ENCODE results near the gene PBX1. TPM values are rescaled to one million over a fixed set of nuclear protein-coding genes. Genes with fewer than 3 reads are reported as not detected.

The PBX1 gene
- total RNA-seq, 1 donor: 4.2 TPM

- Histone ChIP-seq H3K27me3 (ENCODE audit: insufficient read depth, low read length) (no peaks in the 10 kb centered on the region), H3K9me3 (ENCODE audit: low read depth, low read length) (no peaks in the 10 kb centered on the region), H3K4me1 (ENCODE audit: insufficient read depth, low read length) (no peaks in the 10 kb centered on the region), H3K4me3 (ENCODE audit: low read length) (no peak overlapping the region)
Observed at GRCh38 chr1:164577291-164577690, 18.3 kb downstream of the PBX1 start.

- no peak overlapping the region for H3K4me3 ChIP-seq (ENCODE audit: low read length)
- H3K27me3 ChIP-seq (ENCODE audit: insufficient read depth, low read length): no peaks in the 10 kb centered on the region
- H3K9me3 ChIP-seq (ENCODE audit: low read depth, low read length): no peaks in the 10 kb centered on the region
- H3K4me1 ChIP-seq (ENCODE audit: insufficient read depth, low read length): no peaks in the 10 kb centered on the region
Observed at GRCh38 chr1:164578479-164579200, 19.7 kb downstream of the PBX1 start.

- no peaks in the 10 kb centered on the region for H3K4me1 ChIP-seq (ENCODE audit: insufficient read depth, low read length)
- H3K4me3 ChIP-seq (ENCODE audit: low read length): no peak overlapping the region
- H3K27me3 ChIP-seq (ENCODE audit: insufficient read depth, low read length): no peaks in the 10 kb centered on the region
- H3K9me3 ChIP-seq (ENCODE audit: low read depth, low read length): no peaks in the 10 kb centered on the region
Observed at GRCh38 chr1:164579381-164579780, 20.4 kb downstream of the PBX1 start.

- H3K9me3 ChIP-seq (ENCODE audit: low read depth, low read length): no peaks in the 10 kb centered on the region
- no peak overlapping the region for H3K4me3 ChIP-seq (ENCODE audit: low read length)
- H3K4me1 ChIP-seq (ENCODE audit: insufficient read depth, low read length): no peaks in the 10 kb centered on the region
- no peaks in the 10 kb centered on the region for H3K27me3 ChIP-seq (ENCODE audit: insufficient read depth, low read length)
Observed at GRCh38 chr1:164581762-164582161, 22.8 kb downstream of the PBX1 start.

GRCh38 chr1:164583196-164583595 lies 24.2 kb downstream of the PBX1 start:
- H3K4me3 ChIP-seq (ENCODE audit: low read length): no peak overlapping the region
- H3K27me3 ChIP-seq (ENCODE audit: insufficient read depth, low read length): no peaks in the 10 kb centered on the region
- no peaks in the 10 kb centered on the region for H3K9me3 ChIP-seq (ENCODE audit: low read depth, low read length)
- no peaks in the 10 kb centered on the region for H3K4me1 ChIP-seq (ENCODE audit: insufficient read depth, low read length)

- no peaks in the 10 kb centered on the region for H3K27me3 ChIP-seq (ENCODE audit: insufficient read depth, low read length)
- no peak overlapping the region for H3K4me3 ChIP-seq (ENCODE audit: low read length)
- H3K9me3 ChIP-seq (ENCODE audit: low read depth, low read length): no peaks in the 10 kb centered on the region
- H3K4me1 ChIP-seq (ENCODE audit: insufficient read depth, low read length): no peaks in the 10 kb centered on the region
Observed at GRCh38 chr1:164583835-164584539, 25.0 kb downstream of the PBX1 start.

DNA sequence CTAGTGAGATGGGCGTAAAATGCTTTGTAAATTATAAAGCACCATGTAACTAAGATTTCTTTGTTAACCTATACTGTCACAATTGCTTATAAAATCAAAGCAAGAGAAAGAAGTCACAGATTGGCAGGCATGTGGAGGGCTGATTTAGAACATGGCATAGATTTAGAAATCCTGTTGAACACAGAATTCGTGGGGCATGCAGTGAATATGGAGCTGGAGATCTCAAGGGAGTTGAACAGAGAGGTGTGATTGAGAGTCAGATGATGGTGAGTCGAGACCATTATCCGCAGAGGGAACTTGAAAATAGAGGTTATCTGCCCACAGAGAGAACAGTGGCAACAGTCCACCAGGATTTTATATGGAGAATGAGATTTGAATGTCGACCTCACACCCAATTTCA lies 27.6 kb downstream of the PBX1 start:
- no peaks in the 10 kb centered on the region for H3K9me3 ChIP-seq (ENCODE audit: low read depth, low read length)
- H3K4me1 ChIP-seq (ENCODE audit: insufficient read depth, low read length): no peaks in the 10 kb centered on the region
- no peak overlapping the region for H3K4me3 ChIP-seq (ENCODE audit: low read length)
- H3K27me3 ChIP-seq (ENCODE audit: insufficient read depth, low read length): no peaks in the 10 kb centered on the region

DNA sequence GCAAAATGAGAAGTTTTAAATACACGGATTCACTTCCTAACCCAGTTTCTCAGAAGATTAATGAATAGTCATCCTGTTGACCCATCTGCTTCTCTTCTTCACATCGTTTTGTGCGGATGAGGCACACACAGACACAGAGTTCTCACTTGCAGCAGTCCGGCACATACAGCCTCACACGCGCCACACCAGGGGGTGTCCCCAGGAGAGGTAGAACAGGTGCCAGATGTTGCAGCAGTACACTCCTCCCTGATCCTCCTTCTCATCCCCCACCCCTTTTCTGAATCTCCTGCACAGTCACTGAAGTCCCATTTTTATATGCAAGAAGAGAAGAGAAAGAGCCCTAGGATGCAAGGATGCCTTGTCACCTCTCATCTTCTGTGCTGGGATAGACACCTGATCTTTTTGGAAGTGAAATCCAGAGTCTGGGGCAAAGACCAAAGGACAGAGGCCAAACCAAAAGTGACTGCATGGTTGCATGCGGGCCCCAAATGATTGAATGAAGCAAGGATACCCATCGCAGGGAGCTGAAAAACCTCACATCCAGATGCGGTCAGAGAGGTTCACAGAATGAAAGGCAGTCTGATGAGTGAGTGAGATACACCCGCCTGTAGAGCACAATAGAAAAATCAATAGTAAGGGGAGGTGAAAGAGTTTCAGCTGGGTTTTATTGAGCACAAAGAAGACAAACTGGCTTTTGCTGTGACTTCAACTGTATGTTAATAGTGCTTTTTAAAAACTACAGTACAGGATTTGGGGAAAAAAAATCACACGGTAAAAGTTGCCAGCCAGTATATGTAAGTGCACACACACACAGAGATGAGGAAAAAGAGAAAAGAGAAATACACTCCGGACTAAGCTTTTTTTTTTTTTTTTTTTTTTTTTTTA lies 28.9 kb downstream of the PBX1 start:
- Histone ChIP-seq H3K4me3 (ENCODE audit: low read length) (no peak overlapping the region), H3K4me1 (ENCODE audit: insufficient read depth, low read length) (no peaks in the 10 kb centered on the region), H3K9me3 (ENCODE audit: low read depth, low read length) (no peaks in the 10 kb centered on the region), H3K27me3 (ENCODE audit: insufficient read depth, low read length) (no peaks in the 10 kb centered on the region)

DNA sequence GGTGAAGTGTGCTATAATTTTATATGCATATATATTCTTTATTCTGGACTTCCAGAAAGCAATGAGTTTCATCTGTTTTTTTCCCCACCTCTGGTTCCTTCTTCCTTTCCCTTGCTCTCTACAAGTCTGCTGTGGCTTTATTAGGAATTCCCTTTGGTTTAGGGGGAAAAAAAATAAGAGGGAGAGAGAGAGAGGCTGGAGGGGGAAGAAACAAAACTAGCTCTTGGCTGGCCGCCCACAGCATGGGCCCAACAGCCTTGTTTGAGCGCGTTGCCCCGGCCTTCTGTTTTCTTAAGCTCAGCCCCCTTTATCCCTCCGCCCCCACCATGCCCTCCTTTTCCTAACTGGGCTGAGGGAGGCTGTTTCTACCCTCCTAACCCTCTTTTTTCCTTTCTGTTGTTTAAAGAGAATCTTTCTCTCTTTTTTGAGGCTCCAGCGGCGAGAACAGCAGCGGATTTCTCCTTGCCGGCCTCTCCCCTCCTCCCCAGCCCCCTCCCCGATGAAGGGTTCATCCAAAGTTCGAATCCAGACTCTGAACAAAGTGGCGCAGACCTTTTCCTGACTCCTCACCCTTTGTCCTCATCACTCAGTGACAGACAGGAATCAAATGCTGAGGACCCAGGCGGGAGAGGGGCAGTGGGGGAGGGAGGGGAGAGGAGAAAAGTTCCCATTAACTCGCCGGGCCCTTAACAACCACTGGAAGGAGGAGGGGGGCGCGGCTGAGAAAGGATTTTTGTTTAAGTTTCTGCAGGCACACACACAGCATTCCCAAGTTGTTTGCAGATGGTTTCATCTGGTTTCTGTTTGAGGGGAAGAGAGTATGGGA lies 29.7 kb downstream of the PBX1 start:
- Histone ChIP-seq H3K9me3 (ENCODE audit: low read depth, low read length) (no peaks in the 10 kb centered on the region), H3K4me3 (ENCODE audit: low read length) (no peak overlapping the region), H3K4me1 (ENCODE audit: insufficient read depth, low read length) (no peaks in the 10 kb centered on the region), H3K27me3 (ENCODE audit: insufficient read depth, low read length) (no peaks in the 10 kb centered on the region)

DNA sequence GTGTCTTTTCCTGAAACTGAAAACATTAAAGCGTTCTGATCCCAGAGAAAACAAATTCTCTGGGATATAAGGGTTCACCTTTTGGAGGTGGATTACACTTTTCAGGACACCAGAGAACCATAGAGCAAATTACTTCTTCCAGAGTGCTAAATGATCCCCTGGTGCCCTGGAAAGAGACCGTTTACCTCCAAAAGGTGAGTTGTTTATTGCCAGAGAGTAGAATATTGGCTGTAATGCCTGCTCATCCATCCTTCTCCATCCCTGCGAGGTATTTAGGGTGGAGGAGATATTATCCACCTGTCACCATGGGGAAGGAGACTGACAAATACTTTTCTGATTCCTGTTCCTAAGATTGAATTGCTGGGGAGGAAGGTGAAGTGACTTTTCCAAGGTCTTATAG lies 30.4 kb downstream of the PBX1 start:
- Histone ChIP-seq H3K4me1 (ENCODE audit: insufficient read depth, low read length) (no peaks in the 10 kb centered on the region), H3K4me3 (ENCODE audit: low read length) (no peak overlapping the region), H3K27me3 (ENCODE audit: insufficient read depth, low read length) (no peaks in the 10 kb centered on the region), H3K9me3 (ENCODE audit: low read depth, low read length) (no peaks in the 10 kb centered on the region)

- H3K4me3 ChIP-seq (ENCODE audit: low read length): no peak overlapping the region
- H3K4me1 ChIP-seq (ENCODE audit: insufficient read depth, low read length): no peaks in the 10 kb centered on the region
- no peaks in the 10 kb centered on the region for H3K9me3 ChIP-seq (ENCODE audit: low read depth, low read length)
- no peaks in the 10 kb centered on the region for H3K27me3 ChIP-seq (ENCODE audit: insufficient read depth, low read length)
Observed at GRCh38 chr1:164589961-164590507, 31.1 kb downstream of the PBX1 start.

- no peaks in the 10 kb centered on the region for H3K4me1 ChIP-seq (ENCODE audit: insufficient read depth, low read length)
- H3K27me3 ChIP-seq (ENCODE audit: insufficient read depth, low read length): no peaks in the 10 kb centered on the region
- no peaks in the 10 kb centered on the region for H3K9me3 ChIP-seq (ENCODE audit: low read depth, low read length)
- no peak overlapping the region for H3K4me3 ChIP-seq (ENCODE audit: low read length)
Observed at GRCh38 chr1:164590592-164590991, 31.6 kb downstream of the PBX1 start.

- H3K4me3 ChIP-seq (ENCODE audit: low read length): no peak overlapping the region
Observed at GRCh38 chr1:164591858-164592257, 32.9 kb downstream of the PBX1 start.

DNA sequence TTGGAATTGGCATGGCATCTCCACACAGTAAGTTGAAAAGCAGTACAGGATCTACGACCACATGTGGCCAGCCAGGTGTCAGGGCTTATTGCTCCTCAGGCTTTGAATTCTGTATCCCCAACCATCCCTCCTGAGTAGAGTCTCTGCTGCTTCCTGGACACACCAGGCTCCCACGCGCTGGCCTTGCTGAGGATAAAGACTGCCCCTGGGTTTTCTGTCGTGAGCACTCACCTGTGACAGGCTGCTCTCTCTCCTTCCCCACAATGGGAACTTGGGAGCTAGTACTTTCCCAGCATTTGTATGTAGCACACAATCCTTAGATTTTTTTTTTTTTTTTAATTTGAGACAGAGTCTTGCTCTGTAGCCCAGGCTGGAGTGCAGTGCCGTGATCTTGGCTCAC lies 33.6 kb downstream of the PBX1 start:
- Histone ChIP-seq H3K4me3 (ENCODE audit: low read length) (no peak overlapping the region), H3K27me3 (ENCODE audit: insufficient read depth, low read length) (no peaks in the 10 kb centered on the region), H3K9me3 (ENCODE audit: low read depth, low read length) (no peaks in the 10 kb centered on the region), H3K4me1 (ENCODE audit: insufficient read depth, low read length) (no peaks in the 10 kb centered on the region)

More at GRCh38 chr1:164591858-164592257, 32.9 kb downstream of the PBX1 start:
- Histone ChIP-seq H3K4me1 (ENCODE audit: insufficient read depth, low read length) (no peaks in the 10 kb centered on the region), H3K9me3 (ENCODE audit: low read depth, low read length) (no peaks in the 10 kb centered on the region), H3K27me3 (ENCODE audit: insufficient read depth, low read length) (no peaks in the 10 kb centered on the region)

Data from mononuclear cell (primary cell).